DMS153 (cell line): ENCODE measurements around the gene CHSY1.

Experiments
- DNase-seq: peaks from one replicate; lab custom pipeline; 2025; lab: John Stamatoyannopoulos, UW

CHSY1 gene

DNA sequence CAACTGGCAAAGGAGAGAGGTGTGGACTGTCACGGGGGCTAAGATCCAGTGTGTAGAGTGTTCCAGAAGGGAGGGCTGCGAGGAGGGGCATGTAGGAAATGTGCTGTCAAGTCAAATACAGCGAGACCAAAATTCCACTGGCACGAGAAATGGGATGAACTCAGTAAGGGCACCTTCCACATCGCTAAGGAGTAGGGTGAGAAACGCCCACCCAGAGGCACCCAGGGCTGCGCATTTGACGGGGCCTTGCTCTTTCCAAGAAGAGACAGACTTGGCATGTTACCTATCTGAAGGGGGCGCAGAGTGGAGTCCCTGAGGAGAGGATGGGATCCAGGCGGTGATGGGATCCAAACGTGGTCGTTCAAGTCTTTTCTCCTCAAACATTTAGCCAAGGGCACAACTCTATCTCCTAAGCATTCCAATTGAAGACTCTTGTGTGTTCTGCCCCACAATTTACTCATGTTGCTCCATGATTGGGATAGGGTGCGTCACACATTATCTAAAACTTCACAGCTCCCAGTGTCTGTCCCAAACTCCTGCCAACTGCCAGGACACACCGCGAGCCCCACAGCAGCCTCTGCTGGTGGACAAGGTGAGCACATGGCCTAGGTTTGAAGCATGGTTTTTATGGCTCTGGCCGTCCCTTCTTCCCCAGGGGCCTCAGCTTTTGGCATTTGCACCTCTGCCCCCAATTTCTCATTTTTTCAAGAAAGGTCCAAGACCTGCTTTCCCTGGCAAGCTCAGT, 17.8 kb upstream of the CHSY1 start:
- DNase-seq, result no peak

DNA sequence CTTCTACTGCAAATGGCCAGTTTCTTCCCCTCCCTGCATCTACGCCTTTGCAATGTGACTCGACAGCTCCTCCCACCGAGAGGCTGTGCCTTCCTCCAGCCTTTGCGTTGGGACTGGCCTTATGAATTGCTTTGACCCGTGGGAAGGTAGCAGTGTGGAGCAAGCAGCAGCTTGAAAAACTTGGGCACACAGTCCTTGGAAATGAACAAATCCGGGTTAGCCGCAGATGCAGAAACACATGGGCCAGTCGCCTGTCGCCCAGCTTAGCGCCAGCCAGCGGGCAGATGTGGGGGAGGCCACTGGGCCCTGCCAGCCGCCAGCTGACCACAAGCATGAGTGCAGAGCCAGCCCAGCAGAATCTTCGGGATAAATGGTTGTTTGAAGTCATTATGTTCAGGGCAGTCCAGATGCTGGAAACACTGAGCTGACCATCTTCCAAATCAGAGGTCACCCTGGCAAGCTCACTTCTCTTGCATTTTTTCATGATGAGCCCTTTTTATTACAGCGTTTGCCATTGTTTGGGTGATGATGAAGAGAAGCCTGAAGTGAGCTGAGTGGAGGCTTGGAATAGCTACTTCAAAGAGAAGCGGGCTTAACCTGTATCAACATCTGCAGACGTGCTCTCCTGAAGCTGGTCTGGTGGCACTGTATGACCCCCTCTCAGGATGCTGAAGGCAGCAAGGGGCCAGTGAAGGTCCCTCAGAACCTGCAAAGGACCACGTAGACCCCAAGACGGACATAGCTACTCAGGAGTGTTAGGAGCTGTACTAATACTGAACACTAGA, 15.7 kb upstream of the CHSY1 start:
- DNase-seq, result no peak

DNA sequence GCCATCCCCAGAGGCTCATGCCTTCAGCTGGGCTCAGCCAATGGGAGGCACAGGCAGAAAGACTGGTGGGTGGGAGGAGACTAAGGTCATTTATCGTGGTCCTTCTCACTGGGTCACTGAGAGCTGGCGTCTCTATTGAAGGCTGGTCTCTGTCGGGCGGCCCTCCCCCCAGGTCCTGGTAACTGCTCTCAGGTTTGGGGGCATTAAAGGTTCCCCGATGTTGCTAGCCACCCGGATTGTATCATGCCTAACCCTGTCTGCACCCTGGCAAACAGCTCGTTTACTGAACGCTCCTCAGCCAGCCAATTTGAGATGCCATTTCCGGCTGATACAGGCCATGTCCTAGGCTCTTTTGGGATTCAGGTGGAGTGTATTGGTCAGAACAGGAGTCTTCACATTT, 14.9 kb upstream of the CHSY1 start:
- peak; percentile 5 for DNase-seq

DNA sequence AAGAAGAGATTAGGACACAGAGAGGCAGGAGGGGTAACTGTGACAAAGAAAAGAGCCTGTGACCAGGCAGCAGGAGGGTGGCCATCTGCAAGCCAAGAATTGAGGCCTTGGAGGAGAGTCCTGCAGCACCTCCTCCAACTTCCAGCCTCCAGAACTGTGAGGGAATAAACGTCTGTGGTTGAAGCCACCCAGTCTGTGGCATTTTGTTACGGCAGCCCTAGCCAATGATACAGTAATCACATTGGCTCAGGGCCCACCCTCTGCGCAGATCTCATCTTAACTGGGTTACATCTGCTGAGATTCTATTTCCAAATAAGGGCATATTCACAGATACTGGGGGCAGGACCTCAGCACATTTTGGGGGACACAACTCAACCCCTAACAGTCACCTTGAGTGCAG, 14.2 kb upstream of the CHSY1 start:
- DNase-seq, result no peak

DNA sequence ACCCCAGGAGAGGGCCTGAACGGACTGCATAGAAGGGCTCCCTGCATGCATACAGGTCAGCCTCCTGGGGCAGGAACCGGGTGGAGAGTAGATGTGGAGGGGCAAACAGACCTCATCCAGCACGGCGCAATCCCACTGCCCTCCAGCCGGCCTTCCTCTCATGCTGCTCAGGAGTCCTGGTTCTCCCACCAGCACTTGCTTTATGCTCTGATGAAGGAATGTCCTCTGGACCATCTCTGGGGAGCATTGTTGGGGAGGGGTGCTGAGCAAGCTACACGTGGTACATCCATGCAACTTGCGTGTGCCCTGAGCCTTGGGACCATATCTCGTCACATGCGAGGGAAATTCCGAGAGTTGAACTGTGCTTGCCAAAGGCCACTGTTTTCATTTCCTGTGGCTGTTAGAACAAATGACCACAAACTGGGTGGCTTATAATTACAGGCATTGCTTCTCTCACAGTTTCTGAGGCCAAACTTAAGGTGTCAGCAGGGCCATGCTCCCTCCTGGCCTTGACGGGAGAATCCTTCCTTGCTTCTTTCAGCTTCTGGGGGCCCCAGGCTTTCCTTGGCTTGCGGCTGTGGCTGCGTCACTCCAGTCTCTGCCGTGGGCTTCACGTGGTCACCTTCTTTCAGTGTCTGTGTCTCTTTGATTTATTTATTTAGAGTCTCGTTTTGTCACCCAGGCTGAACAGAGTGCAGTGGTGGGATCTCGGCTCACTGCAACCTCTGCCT, 13.2 kb upstream of the CHSY1 start:
- DNase-seq, result no peak

DNA sequence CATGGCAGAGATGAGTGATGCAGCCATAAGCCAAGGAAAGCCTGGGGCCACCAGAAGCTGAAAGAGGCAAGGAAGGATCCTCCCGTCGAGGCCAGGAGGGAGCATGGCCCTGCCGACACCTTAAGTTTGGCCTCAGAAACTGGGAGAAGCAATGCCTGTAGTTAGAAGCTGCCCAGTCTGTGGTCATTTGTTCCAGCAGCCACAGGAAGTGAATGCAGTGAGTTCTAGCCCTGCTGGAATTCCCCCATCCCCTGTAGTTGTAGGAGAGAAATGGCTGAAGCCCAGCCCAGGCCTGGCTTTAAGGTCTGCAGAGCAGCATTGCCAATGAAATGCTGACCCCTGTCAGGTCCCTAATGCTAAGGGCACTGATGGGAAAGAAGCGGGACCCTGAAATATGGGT, 12.2 kb upstream of the CHSY1 start:
- DNase-seq, result no peak

DNA sequence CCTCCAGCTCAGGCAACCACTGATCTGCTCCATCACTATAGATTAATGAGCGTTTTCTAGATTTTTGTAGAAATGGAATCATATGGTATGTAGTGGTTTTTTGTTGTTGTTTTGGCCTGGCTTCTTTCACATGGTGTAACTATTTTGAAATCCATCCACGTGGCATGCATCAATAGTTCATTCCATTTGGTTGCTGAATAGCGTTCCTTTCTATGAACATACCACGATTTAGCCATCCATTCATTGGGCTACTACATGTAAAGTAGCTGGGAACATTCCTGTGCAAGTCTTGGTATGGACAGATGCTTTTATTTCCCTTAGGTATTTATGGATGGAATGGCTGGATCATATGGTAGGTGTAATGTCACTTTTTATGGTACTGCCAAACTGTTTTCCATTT, 10.7 kb upstream of the CHSY1 start:
- DNase-seq, result no peak

DNA sequence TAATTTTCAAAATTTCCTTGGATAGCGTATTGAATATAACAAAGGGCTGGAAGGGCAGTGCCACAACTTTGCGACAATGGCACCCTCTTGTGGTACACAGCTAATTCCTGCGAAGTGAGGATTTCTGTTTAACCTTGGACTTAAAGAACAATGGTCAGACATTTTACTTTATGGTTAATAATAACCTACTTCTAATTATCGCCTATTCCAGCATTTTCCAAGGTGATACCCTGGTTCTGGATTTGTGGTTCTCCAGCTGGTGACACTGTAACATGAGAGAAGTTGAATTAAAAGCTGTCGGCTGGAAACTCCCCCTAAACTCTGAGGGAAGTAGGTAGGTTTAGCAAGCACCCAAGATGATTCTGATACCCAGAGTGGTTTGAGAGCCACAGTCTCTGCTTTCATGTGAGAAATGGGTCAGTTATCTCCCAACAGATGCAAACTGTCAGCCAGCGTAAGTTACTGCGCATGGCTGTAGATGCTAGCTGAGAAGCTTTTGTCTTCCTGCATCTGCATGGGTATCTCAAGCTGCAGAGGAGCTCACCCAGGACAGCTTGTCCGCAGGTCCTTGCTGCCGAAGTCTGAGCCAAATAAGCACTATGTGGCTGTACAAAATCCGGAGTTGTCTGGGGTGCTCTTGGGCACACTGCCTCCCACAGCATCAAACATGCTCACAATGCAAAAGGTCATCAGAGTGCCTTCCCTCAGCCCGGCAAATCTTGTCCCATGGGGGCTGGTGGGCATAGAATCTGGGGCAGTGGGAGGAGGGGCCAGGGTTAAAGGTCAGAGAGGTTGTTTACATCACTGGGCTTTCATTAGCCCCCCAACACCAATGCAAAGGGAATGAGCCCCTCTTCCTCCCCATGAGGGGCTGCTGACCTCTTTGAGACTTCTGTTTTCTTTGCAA, 6.6 kb upstream of the CHSY1 start:
- DNase-seq, result peak; percentile 4

DNA sequence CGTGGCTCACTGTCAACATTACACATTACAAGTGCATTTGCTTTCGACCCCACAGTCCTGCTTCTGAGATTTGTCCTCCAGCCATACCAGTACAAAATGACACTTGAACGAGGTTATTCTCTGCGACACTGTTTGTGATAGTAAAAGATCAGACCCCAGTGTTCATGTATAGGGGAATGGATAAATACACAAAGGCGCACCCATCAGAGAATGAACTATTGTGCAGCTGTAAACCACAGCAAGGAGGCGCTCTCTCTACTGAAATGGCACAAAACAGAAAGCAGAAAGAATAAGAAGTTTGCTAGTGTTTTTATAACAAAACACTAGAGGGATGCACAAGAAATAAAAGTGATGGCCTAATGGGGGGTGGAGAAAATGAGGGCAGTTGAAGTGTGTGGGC, 4.9 kb upstream of the CHSY1 start:
- no peak for DNase-seq

DNA sequence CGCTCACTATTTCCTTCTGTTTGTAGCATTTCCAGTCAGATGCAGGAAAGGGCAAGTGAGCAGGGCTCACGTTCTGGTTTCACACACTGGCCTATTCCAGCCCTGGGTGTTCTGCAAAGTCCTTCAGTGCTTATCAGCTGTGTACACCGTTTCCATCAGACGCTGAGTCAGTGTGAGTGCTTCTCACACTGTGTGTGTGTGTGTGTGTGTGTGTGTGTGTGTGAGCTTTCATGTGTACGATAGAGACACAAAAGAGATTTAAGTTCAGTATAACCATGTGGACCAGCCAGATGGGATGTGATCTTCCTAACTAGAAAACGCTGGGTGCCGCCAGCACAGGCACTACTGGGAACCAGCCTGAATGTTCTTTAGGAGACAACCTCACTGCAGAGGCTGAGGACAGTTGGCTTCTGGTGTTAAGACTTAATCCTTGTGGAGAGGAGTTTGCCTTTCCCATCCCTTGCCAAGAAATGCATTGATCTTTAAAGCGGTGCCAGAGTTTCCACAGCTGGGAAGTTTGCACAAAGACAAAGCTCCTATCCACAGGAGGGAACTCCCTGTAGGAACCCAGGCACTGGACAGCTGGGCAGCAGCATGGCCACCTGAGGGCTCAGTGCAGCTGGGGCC, 3.9 kb upstream of the CHSY1 start:
- no peak for DNase-seq

DNA sequence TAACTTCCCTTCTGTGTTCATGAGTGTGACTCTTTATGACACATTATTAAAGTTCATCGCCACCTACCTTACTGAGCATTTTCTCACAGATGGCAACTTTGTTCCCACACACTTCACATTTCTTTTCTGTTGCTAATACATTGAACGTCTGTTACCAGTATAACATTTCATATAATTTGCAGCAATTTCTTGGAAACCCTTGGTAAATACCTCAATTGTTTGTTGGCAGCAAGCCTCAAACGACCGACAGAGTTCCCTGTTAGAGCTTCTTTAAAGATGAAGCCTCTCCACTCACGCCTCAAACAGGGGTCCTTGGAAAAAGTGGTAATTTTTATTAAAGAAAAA, 3.2 kb upstream of the CHSY1 start:
- DNase-seq, result no peak

DNA sequence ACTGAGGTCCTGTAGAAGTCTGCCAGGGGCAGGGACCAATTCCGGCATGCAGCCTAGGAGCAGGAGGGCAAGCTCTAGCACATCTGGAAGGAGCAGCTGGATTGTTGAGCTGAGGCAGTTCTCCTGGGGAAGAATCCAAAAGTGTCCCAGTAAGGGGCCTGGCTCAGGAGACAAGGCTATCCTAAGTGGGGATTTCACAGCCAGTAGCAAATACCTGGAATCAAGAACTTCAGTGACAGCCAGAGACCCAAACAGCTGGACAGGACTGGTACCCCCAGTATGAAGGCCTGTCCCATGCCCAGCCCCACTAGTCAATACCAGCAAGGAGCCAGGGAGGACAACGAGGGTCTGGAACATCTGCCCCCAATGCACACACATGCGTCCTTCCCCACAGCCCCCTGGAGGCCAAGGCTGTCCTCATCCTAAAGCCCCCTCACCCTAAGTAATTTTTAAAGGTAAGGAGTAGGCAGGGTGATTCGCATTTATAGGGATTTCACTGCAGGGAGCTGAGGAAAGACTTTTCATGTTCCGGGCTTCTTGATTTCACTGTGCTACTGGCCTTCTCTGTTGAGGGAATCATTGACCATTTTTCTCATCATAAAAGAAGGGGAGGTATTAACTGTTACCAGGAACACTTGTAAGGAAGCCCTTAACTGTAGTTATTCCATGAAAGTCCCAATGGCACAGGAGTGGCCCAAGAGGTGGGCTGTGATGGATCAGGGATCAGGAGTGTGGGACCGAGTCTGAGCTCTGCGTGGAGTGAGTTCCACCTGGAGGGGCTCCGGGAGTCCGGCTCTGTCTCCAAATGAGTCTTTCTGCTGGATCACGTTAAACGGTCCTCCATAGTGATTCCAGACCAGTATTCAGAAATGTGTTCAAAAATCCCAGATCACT, 2.6 kb upstream of the CHSY1 start:
- DNase-seq, result no peak

DNA sequence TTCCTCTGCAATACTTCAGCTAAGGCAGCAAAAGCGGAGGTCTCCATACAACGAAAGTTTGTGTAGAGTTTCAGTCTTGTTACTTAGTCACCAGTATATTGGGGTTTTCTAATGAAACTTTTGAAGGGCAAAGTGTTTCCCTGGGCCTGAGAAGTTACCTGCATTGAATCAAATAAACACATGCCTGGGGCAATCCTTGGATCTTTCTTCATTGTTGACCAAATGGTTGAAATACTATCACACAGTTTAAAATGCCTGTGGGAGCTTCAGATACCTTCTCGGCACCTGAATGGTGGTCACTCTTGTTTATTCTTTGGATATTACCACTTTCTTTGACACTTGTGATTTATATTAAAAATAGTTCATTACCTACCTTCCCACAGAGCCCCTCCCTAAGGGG, 988 bp upstream of the CHSY1 start:
- DNase-seq, result no peak

DNA sequence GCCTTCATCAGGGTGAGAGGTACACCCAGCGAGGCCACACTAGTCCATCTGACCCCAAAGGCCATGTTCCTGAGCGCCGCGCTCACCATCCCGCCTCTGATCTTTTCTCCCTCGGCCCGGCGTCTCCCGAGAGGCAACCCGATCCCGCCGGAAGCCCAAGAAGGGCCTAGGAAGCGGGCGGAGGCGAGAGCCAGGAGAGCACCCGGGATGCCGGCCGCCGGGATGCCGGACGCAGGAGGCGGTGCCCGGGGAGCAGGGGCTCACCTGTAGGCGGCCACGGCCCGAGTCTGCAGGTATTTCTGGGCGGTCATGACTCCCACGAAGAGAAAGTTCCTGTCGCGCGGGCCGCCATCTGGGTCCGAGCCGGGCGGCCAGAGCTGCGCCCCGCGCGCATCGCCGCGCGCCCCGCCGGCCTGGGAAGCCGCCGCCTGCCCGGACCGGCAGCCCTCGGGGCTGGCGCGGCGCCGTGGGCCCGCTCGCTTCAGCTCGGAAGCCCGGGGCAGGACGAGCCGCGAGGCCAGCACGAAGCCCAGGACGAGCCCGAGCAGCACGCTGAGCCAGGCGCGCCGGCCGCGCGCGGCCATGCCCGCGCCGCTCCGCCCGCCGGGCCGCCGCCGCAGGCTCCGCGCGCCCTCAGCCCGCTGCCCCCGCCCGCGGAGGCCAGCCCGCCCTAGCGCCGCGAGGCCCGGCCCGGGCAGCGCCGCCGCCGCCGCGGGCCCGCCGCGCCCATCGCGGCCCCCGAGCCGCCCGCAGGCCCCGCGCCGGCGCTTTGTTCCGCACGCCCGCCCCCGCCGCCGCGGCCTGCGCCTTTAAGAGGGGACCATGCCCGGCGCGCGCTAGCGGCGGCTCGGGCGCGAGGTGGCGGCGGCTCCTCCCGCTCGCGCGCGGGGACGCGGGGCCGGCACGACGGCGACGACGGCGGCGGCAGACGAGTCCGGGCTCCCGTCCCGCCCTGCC, 697 bp downstream of the CHSY1 start:
- DNase-seq, result no peak

DNA sequence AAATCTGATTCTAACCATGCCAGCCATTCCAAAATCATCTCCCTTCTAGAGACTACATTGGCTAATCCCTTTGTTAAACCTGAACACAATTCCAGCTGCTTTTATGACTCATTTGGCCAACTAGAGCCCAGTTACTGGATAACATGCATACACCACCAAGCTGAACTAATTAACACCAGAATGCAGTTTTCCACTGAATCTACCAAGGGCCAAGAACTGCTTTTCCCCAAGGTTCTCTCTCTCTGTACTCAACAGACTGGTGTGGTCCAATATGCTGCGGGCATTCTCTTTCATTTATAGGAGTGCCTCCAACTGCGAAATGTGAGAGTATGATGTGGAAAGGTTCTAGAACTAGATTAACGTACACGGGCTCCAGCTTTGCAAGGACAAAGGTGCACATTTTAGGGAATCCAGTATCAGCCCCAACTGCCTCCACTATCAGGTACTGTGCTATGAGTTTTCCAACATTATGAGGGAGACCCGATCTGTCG, 1.5 kb downstream of the CHSY1 start:
- no peak for DNase-seq

DNA sequence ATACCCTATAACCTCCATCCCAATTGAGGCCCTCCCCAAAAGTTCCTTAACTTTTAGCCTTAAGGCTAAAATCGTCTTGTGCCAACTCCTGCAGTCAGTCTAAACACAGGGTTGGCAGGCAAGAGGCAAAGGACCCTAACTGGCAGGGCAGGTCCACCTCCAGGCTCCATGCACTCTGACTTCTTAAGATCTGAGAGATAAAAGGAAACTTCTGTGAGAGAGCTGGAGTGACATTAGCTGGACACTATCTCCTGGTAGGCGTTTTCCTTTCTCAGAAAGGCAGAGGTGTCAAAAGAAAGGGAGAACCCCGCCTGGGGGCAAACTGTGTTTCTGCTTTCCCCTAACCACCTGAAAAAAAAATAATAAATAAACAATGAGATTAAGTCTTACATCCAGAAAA, 3.6 kb downstream of the CHSY1 start:
- no peak for DNase-seq

DNA sequence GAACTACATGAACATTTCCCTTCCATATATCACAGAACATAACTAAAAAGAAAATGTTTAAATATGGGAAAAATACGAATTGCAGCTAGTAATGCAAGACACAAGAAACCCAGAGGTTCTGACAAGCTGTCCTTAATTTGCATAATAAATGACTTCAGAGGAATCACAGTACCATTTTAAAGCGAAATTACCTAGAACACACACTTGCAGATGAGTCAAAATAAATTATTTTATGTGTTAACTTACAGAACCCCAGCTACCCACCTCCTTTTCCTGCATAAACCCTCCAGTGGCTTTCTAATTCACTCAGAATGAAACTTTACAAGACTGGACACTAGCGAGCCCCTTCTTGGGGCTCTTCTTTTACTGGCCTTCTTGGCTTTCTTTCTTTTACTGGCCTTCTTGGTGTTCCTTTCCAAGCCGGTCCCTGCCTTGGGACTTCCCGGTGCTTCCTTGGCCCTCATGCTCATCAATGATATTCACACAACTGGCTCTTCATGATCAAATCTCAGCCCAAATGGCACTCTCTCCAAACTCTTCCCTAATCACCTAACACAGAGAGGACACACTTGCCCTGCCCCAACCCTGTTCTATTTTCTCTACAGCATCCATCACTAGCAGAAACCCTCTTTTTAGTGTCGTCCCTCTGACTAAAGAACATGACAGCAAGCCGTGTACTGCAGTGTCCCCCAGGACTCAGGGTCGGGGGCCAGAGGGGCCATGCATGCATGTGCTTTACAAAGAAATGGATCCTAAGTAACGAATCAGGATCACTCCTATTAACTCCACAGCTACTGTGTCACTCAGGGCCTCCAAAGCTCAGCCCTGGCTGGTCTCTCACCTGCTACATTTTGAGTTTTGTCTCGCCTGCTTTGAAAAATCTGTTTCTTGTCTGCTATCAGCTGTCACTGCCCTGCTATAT, 4.8 kb downstream of the CHSY1 start:
- no peak for DNase-seq

DNA sequence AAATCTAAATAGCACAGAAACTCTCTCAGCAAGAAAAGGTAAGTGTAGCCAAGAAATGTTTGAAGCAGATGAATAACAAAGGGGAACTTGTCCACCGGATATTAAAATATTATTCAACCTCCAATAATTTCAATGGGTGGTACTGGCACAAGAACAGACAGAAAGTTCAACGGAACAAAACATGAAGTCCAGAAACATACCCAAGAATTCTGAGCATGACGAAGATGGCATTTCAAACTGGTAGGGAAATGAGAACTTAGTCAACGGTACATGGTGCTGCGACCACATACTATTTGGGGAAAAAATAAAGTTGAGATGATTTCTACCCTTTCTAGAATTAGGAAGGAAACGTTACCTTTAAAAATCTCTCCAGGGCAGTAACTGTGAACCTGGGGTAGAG, 5.5 kb downstream of the CHSY1 start:
- no peak for DNase-seq
